ENCODE results near the gene CDCA4.

CDCA4 gene

DNA sequence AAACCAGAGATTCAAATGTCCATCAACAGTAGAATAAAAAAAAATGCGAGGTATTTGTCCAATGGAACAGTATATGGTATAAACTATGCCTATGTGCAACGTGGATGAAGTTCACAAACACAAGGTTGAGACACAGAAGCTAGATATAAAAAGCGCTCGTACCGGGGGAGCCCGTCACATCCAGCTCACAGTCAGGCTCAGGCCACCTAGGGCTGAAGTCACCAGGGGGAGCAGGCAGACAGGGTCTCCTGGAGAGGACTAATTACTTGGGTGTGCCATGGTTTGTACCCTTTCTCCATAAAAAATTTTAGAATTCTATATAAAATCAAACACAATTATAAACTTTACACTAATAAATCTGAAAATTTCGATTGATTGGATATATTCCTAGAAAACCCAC, 56.3 kb downstream of the CDCA4 start:
- Histone ChIP-seq H3K4me3 (ENCODE audit: low read depth, low read length) (no peak overlapping the region), H3K9me3 (ENCODE audit: severe bottlenecking) (no peaks in the 10 kb centered on the region), H3K36me3 (no peaks in the 10 kb centered on the region), H3K27me3 (ENCODE audit: insufficient read depth, low read depth, severe bottlenecking) (no peaks in the 10 kb centered on the region), H3K27ac (no peak overlapping the region)
- DNase-seq: peak; percentile 4
- TF ChIP-seq, protein P1, sequence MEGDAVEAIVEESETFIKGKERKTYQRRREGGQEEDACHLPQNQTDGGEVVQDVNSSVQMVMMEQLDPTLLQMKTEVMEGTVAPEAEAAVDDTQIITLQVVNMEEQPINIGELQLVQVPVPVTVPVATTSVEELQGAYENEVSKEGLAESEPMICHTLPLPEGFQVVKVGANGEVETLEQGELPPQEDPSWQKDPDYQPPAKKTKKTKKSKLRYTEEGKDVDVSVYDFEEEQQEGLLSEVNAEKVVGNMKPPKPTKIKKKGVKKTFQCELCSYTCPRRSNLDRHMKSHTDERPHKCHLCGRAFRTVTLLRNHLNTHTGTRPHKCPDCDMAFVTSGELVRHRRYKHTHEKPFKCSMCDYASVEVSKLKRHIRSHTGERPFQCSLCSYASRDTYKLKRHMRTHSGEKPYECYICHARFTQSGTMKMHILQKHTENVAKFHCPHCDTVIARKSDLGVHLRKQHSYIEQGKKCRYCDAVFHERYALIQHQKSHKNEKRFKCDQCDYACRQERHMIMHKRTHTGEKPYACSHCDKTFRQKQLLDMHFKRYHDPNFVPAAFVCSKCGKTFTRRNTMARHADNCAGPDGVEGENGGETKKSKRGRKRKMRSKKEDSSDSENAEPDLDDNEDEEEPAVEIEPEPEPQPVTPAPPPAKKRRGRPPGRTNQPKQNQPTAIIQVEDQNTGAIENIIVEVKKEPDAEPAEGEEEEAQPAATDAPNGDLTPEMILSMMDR (IDR thresholded peaks at IDR 0.05; ENCODE audit: low read depth, low read length): no peak

All from WERI-Rb-1 (cell line).